ENCODE measurements around the gene RAB2B.

- TF ChIP-seq CTCF (IDR thresholded peaks at IDR 0.05) (no peak), POLR2A (IDR thresholded peaks at IDR 0.05) (peak in 1 of 2 donors; percentile 38)
Measured at GRCh38 chr14:21476523-21476924, 235 bp downstream of the RAB2B start.

All from thyroid gland (tissue), 4 donors.